Activated naive CD4-positive, alpha-beta T cell treated with anti-CD3 and anti-CD28 coated beads, Interleukin-2, amount 10 ng/mL, durations not matched to agents 7 days and 5 days (primary cell): ENCODE data around the gene PLCH1.

ENCODE experiments used
- CTCF ChIA-PET: fragments of 350-600 bp; sonication (Branson Sonifier 250); formaldehyde crosslinking; loops from one replicate; lab custom pipeline; 2021; ENCODE audit warnings: antibody characterized with exemption; lab: Charles Lee
- DNase-seq: peaks from one replicate; pipeline ENCODE4 v3.0.0-alpha.2; 2020
- H3K27ac Mint-ChIP-seq: one replicate; pipeline ENCODE4 v1.8.0; 2021; ENCODE audit warnings: mild to moderate bottlenecking, moderate library complexity, mixed read lengths
- H3K27me3 Mint-ChIP-seq: one replicate; pipeline ENCODE4 v1.8.0; 2021; ENCODE audit warnings: mild to moderate bottlenecking, mixed read lengths
- H3K36me3 Mint-ChIP-seq: one replicate; pipeline ENCODE4 v1.8.0; 2021; ENCODE audit warnings: mixed read lengths
- H3K4me1 Mint-ChIP-seq: one replicate; pipeline ENCODE4 v1.8.0; 2021; ENCODE audit warnings: mixed read lengths
- H3K4me3 Mint-ChIP-seq: one replicate; pipeline ENCODE4 v1.8.0; 2021; ENCODE audit warnings: mild to moderate bottlenecking, moderate library complexity, mixed read lengths
- H3K9me3 Mint-ChIP-seq: one replicate; pipeline ENCODE4 v1.8.0; 2021; ENCODE audit warnings: mixed read lengths

PLCH1 gene

DNA sequence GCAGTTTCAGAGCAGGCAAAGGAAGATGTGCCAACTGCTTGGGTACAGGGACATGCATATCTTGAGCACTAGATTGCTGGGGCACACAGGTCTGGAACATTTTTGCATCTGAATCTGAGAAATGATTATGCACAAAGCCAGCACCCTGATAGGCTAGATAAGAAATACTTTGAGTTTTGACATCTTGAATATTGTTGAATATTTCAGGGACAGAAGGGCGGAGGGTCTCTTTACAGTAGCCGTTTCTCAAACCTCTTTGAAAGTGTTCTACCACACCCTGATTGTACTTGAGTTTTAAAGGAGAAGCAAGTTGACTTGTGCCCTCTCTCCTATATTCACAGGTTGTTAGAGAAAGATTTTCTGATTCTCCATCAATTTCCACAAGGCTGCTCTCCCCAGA, 263.3 kb downstream of the PLCH1 start:
- peaks cover 4% of the 10 kb centered on the region for H3K4me1 Mint-ChIP-seq
- CTCF ChIA-PET, result no interaction called here
- H3K27ac Mint-ChIP-seq, result no peak overlapping the region
- H3K4me3 Mint-ChIP-seq, result no peak overlapping the region
- H3K36me3 Mint-ChIP-seq, result no peaks in the 10 kb centered on the region
- DNase-seq, result no peak
- peaks cover 6% of the 10 kb centered on the region for H3K27me3 Mint-ChIP-seq
- H3K9me3 Mint-ChIP-seq, result no peaks in the 10 kb centered on the region

DNA sequence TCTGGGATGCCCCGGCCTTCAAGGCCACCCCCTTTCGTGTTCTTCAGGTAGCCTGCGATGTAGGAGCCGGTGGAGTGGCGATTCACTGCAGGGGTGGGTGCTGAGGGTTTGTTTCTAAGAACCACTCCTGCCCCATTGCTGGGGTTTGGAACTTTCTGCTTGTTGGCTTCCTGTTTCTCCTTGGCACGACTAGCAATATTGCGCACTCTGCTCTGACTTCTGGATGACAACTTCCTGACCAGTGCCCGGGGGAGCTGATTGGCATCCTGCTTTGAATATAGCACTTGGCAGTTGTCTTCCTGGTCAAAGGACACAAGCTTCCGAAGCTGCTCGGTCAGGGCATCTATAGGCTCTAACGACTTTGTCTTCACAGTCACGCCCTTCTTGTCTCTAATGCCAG, 263.8 kb downstream of the PLCH1 start:
- Mint-ChIP-seq H3K4me3 (no peak overlapping the region), H3K27ac (no peak overlapping the region), H3K9me3 (no peaks in the 10 kb centered on the region), H3K4me1 (peaks cover 2% of the 10 kb centered on the region), H3K36me3 (no peaks in the 10 kb centered on the region), H3K27me3 (peaks cover 6% of the 10 kb centered on the region)
- DNase-seq, result no peak
- CTCF ChIA-PET, result no interaction called here

DNA sequence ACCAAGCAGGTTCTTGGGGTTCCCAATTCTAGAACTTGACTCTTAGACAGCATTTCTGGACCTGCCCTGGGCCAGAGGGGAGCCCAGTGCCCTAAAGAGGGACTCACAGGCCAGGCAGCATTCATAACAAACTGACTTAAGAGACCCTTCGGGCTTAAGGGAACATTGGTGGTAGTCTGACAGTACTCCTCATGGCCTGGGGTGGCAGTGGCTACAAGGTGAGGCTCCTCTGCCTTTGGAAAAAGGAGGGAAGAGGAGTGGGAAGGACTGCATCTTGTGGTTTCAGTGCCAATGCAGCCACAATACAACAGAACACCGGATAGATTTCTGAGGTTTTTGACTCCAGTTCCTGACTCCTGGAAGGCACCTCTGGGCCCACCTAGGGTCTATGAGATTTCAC, 279.2 kb downstream of the PLCH1 start:
- Mint-ChIP-seq H3K27ac (no peak overlapping the region), H3K9me3 (peaks cover 8% of the 10 kb centered on the region), H3K27me3 (no peaks in the 10 kb centered on the region), H3K36me3 (no peaks in the 10 kb centered on the region), H3K4me3 (no peak overlapping the region), H3K4me1 (no peaks in the 10 kb centered on the region)
- CTCF ChIA-PET, result no interaction called here
- DNase-seq, result no peak

DNA sequence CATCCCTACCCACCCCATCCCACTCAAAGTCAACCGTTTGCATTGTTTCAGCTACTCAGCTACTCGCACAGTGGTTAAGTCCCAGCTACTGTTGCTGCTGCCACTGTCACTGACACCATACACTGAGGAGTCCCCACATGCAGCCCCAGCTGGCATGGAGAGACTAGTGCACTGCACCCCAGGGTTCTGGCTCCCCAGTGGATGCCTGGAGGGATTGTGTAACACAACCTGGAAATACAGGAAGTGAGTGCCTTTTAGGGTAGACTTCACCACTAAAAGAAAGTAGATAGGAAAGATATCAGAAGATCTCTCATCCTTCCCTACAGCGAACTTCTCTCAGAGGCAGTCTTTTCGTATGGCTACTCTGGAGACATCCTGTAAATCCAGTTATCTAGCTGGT, 282.2 kb downstream of the PLCH1 start:
- H3K27ac Mint-ChIP-seq, result no peak overlapping the region
- no peaks in the 10 kb centered on the region for H3K4me1 Mint-ChIP-seq
- no peaks in the 10 kb centered on the region for H3K36me3 Mint-ChIP-seq
- H3K4me3 Mint-ChIP-seq, result no peak overlapping the region
- no peaks in the 10 kb centered on the region for H3K27me3 Mint-ChIP-seq
- CTCF ChIA-PET, result no interaction called here
- DNase-seq, result no peak
- H3K9me3 Mint-ChIP-seq, result no peaks in the 10 kb centered on the region

DNA sequence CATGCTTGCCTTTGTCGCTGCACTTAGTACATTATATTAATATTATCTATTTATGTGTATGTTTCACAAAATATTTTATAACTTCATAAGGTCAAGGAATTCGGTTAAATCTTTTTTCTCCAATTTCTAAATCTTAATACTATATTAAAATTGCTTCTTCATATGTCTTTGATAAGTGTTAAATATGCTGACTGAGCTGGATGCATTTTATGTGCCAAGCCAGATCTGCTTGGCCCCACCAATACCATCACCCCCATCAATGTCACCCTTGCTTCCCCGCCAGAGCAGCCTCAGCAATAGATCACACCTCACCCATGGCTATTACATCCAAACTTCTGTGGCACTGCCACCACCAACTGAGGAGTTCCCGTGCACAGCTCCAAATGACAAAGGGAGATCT, 287.3 kb downstream of the PLCH1 start:
- no peak overlapping the region for H3K27ac Mint-ChIP-seq
- no peaks in the 10 kb centered on the region for H3K27me3 Mint-ChIP-seq
- CTCF ChIA-PET, result no interaction called here
- no peak overlapping the region for H3K4me3 Mint-ChIP-seq
- H3K9me3 Mint-ChIP-seq, result no peaks in the 10 kb centered on the region
- no peaks in the 10 kb centered on the region for H3K4me1 Mint-ChIP-seq
- no peak for DNase-seq
- no peaks in the 10 kb centered on the region for H3K36me3 Mint-ChIP-seq

DNA sequence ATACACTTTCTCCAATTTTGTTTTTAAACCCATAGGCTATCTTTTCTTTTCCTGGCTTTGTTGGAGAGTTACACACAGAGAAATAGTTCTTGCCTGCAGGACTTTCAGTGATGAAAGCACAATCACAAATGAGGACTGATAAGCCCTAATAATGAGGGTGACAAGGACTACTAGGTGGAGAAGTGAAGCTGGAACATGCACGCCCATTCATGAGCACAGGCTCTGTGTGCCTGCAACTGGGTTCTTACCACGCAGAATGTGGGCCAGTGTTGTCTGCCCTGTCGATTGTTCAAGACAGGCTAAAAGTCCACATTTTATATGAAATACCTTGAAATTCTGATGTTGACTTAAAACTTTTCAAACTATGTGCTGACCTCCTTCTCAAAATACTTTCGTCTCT, 289.1 kb downstream of the PLCH1 start:
- no peaks in the 10 kb centered on the region for H3K4me1 Mint-ChIP-seq
- no peak overlapping the region for H3K27ac Mint-ChIP-seq
- H3K9me3 Mint-ChIP-seq, result no peaks in the 10 kb centered on the region
- H3K27me3 Mint-ChIP-seq, result no peaks in the 10 kb centered on the region
- CTCF ChIA-PET, result no interaction called here
- H3K4me3 Mint-ChIP-seq, result no peak overlapping the region
- H3K36me3 Mint-ChIP-seq, result no peaks in the 10 kb centered on the region
- DNase-seq, result no peak

DNA sequence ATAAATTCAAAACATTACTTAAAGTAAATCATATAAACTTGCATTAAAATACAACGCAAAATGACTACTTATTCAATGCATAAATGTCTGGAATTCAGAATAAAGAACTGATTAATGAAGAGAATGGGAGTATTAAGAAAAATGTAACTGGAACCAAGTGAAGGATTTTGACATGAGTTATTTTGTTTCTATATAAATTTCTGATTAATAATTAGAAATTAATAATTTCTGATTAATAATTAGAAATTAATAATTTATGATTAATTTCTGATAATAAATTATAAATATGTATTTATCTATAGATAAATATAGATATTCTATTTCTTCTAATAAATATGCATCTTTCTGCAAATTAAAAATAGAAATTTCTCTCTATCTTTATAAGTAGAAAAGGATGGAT, 291.4 kb downstream of the PLCH1 start:
- H3K9me3 Mint-ChIP-seq, result no peaks in the 10 kb centered on the region
- DNase-seq, result no peak
- H3K27ac Mint-ChIP-seq, result no peak overlapping the region
- CTCF ChIA-PET, result no interaction called here
- H3K36me3 Mint-ChIP-seq, result no peaks in the 10 kb centered on the region
- no peaks in the 10 kb centered on the region for H3K4me1 Mint-ChIP-seq
- no peak overlapping the region for H3K4me3 Mint-ChIP-seq
- no peaks in the 10 kb centered on the region for H3K27me3 Mint-ChIP-seq

DNA sequence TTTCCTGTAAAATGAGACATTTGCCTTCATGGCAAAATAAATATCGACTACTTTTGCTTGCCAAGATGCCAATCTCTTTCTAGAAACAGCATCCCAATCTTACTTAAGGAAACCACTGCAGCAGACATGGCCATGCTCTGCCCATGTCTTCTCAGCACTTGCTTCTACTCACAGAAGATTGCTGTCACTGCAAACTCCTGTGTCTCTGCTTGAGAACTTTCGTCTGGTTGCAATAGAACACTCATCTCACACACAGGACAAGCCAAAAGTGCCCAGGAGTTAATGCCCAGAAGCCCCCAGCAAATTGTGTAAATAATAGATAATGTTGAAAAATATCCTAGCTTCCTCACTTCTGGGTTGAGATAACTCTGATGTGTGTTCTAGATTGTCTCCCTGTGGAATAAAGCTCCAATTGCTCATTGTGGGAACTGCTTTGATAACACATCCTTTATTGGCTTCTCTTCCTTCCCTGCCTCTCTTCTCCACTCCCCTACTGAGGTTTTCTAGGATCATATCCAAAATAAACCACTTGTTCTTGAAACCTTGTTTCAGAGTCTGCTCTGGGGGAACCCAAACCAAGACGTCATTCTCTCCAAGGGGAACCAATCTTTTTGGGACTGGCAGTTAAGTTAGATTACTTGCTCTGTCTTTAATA, 295.1 kb downstream of the PLCH1 start:
- H3K27ac Mint-ChIP-seq, result no peak overlapping the region

DNA sequence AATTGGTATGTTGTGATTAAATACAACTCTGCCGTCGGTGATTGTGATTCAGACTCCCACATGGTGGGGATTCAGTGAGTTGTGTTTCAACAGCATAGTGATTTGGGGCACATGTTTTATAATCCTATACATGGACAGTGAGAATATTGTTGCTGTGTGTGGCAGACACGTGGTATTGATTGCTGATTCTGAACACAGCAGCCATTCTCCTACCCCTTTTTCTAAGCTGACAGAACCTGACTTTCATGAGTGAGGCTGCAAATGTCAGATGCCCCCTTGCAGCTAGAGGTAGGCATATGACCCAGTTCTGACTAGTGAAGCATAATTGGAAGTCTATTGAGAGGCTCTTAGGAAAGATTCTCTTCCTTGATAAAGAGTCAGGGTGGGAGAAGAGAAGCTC, 296.3 kb downstream of the PLCH1 start:
- no peak for DNase-seq
- Mint-ChIP-seq H3K4me1 (no peaks in the 10 kb centered on the region), H3K4me3 (no peak overlapping the region), H3K27me3 (no peaks in the 10 kb centered on the region), H3K36me3 (no peaks in the 10 kb centered on the region), H3K9me3 (no peaks in the 10 kb centered on the region), H3K27ac (no peak overlapping the region)
- CTCF ChIA-PET, result no interaction called here

More for the DNA sequence above, 295.1 kb downstream of the PLCH1 start:
- Mint-ChIP-seq H3K4me3 (no peak overlapping the region), H3K9me3 (no peaks in the 10 kb centered on the region), H3K27me3 (no peaks in the 10 kb centered on the region), H3K4me1 (no peaks in the 10 kb centered on the region), H3K36me3 (no peaks in the 10 kb centered on the region)
- CTCF ChIA-PET, result no interaction called here
- no peak for DNase-seq

DNA sequence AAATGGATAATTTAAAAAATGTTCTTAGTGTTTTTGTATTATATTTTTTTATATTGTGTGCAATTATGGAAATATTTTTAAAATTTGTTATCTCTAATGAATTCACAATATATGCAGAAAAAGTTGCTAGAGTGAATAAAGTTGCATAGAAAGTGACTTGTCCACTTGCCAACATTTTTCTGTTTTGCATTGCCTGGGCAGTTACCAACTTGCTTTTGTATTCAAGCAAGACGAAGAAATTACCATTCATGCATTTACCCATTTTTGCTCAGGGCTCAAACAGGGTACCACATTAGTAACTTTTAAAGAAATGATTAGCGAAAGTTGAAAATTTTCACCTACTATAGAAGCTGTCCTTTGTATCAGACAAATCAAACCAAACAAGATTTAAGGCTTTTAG, 298.5 kb downstream of the PLCH1 start:
- H3K27ac Mint-ChIP-seq, result no peak overlapping the region
- H3K36me3 Mint-ChIP-seq, result no peaks in the 10 kb centered on the region
- no peaks in the 10 kb centered on the region for H3K27me3 Mint-ChIP-seq
- no peak overlapping the region for H3K4me3 Mint-ChIP-seq
- no peak for DNase-seq
- no peaks in the 10 kb centered on the region for H3K9me3 Mint-ChIP-seq
- CTCF ChIA-PET, result no interaction called here
- no peaks in the 10 kb centered on the region for H3K4me1 Mint-ChIP-seq

DNA sequence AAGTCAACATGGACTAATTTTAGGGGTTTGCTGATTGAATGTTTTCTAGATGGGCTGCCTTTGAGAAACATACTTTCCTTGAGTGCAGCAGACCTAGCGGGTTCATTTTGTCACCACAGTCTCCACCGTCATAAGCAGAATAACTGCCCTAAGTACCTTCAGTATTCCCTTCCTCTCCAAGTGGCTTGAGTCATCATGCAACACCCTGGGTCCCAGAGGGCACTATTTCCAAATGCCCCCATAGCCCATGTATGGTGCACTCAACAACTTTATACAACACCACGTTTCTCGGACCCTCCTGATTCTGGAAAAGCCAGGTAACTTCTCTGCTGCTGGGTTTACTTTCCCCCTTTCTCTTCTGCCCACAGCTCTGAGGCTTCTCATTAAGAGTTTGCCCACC, 300.1 kb downstream of the PLCH1 start:
- CTCF ChIA-PET, result no interaction called here
- H3K4me3 Mint-ChIP-seq, result no peak overlapping the region
- no peaks in the 10 kb centered on the region for H3K36me3 Mint-ChIP-seq
- no peaks in the 10 kb centered on the region for H3K9me3 Mint-ChIP-seq
- no peaks in the 10 kb centered on the region for H3K27me3 Mint-ChIP-seq
- no peaks in the 10 kb centered on the region for H3K4me1 Mint-ChIP-seq
- no peak overlapping the region for H3K27ac Mint-ChIP-seq
- no peak for DNase-seq

DNA sequence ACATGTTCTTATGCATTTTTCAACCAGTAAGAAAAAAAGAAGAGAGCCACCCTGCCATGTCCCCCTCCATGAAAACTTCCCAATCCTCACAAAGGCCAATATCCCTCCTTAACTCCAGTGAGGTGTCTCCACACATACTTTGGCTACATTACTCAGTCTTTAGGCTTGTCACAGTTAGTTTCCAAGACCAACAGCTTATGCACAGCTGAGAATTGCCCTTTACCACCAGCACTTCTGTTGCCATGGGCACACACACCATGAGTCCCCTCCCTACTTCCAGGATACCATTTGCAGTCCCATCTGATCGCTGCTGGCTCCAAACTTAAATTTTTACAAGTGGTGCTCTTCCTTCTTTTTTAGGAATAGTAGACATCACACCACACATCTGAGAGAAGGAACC, 301.1 kb downstream of the PLCH1 start:
- no peaks in the 10 kb centered on the region for H3K9me3 Mint-ChIP-seq
- H3K4me1 Mint-ChIP-seq, result no peaks in the 10 kb centered on the region
- H3K27me3 Mint-ChIP-seq, result no peaks in the 10 kb centered on the region
- CTCF ChIA-PET, result no interaction called here
- no peak overlapping the region for H3K27ac Mint-ChIP-seq
- no peak overlapping the region for H3K4me3 Mint-ChIP-seq
- no peak for DNase-seq
- no peaks in the 10 kb centered on the region for H3K36me3 Mint-ChIP-seq

DNA sequence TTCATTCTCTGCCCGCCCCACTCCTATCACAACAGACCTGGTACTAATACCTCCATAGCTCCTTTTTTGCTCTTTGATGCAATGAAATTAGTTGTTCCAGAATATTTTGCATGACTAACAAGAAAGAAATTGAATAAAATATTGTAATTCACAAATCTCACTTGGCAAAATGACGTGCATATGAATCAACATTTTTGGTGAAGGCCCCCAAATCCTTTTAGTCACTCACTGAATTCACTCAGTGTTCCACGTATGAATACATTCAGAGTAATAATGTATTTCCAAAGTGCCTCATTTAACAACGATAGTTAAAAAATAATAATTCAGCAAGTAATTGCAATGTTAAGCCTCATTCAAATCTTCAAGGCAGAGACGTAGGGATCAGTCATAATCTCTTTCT, 302.8 kb downstream of the PLCH1 start:
- Mint-ChIP-seq H3K4me3 (no peak overlapping the region), H3K4me1 (no peaks in the 10 kb centered on the region), H3K9me3 (no peaks in the 10 kb centered on the region), H3K36me3 (no peaks in the 10 kb centered on the region), H3K27me3 (no peaks in the 10 kb centered on the region), H3K27ac (no peak overlapping the region)
- CTCF ChIA-PET, result no interaction called here
- DNase-seq, result no peak

DNA sequence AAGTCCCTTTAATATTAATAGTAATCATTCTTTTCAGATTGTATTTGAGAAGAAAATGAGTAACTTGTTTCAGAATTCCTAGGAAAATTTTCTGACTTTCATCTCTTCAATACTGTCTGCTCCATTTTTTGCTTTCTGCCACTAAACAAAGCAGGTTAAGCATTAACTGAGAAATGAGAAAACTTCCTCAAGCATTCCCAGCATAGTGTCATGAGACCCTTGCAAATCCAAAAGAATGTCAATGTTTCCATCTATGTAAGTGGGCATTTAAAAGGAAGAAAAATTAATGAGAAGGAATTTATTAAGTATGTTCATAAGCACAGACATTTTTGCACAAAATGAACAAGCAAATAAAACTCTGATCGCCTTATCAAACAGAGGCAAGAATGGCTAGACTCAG, 303.4 kb downstream of the PLCH1 start:
- no peak for DNase-seq
- H3K27ac Mint-ChIP-seq, result no peak overlapping the region
- H3K36me3 Mint-ChIP-seq, result no peaks in the 10 kb centered on the region
- H3K4me1 Mint-ChIP-seq, result no peaks in the 10 kb centered on the region
- CTCF ChIA-PET, result no interaction called here
- H3K27me3 Mint-ChIP-seq, result no peaks in the 10 kb centered on the region
- no peak overlapping the region for H3K4me3 Mint-ChIP-seq
- H3K9me3 Mint-ChIP-seq, result no peaks in the 10 kb centered on the region

DNA sequence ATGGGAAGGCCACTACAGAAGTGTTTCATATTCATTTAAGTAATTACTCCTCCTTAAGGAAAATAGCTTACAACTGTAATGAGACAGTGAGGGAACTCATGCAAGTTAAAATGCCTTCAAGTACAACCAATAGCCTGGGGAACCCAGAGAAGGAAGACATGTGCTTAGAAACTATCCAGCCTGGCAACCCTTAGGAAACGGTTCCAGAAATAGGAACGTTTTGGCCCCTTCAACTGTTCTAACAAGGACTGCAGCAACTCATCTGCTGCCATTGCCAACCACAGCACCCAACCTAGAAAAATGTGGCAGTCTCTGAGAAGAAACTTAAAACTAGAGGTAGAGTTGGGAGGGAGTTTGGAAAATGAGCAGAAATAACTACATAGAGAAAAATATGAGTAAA, 303.8 kb downstream of the PLCH1 start:
- CTCF ChIA-PET, result no interaction called here
- Mint-ChIP-seq H3K4me3 (no peak overlapping the region), H3K9me3 (no peaks in the 10 kb centered on the region), H3K36me3 (no peaks in the 10 kb centered on the region), H3K27me3 (no peaks in the 10 kb centered on the region), H3K27ac (no peak overlapping the region), H3K4me1 (no peaks in the 10 kb centered on the region)
- DNase-seq, result no peak

DNA sequence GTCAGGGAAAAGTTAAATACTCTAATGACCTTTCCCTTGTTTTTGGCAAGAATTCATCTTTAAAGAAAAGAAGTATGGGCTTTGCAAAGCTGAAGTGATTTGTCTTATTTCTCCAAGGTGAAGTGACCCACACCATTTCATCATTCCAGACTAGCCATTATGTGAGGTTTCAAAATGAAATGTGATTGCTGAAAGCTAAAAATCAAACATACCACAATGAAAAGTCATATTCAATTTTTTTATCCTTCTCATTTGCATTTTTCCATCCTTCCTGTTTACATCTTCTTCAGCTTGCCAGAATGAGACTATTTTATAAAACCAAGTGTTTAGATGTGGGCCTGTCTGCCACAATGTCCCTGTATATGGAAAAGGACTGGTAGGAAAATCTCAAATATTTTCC, 309.1 kb downstream of the PLCH1 start:
- CTCF ChIA-PET, result no interaction called here
- H3K4me1 Mint-ChIP-seq, result no peaks in the 10 kb centered on the region
- H3K27ac Mint-ChIP-seq, result no peak overlapping the region
- DNase-seq, result no peak
- no peaks in the 10 kb centered on the region for H3K9me3 Mint-ChIP-seq
- H3K36me3 Mint-ChIP-seq, result no peaks in the 10 kb centered on the region
- no peak overlapping the region for H3K4me3 Mint-ChIP-seq
- no peaks in the 10 kb centered on the region for H3K27me3 Mint-ChIP-seq
